WTC11 (cell line): ENCODE results near the gene ESM1.

Experiments
- ATF3 ChIP-seq: sonication (generic); formaldehyde crosslinking; conservative IDR thresholded peaks from 2 replicates; pipeline ENCODE4 v1.8.1; 2022; ENCODE audit warnings: mild to moderate bottlenecking, missing genetic modification reagents
- CBFB ChIP-seq: sonication (generic); formaldehyde crosslinking; IDR thresholded peaks from 2 replicates; pipeline ENCODE4 v1.8.1; 2022; ENCODE audit warnings: mild to moderate bottlenecking, low read depth, missing genetic modification reagents
- CREM ChIP-seq: sonication (generic); formaldehyde crosslinking; IDR thresholded peaks from 2 replicates; pipeline ENCODE4 v1.8.1; 2022; ENCODE audit warnings: mild to moderate bottlenecking, missing genetic modification reagents, moderate library complexity
- E2F1 ChIP-seq: sonication (generic); formaldehyde crosslinking; IDR thresholded peaks from 2 replicates; pipeline ENCODE4 v1.8.0; 2022; ENCODE audit warnings: mild to moderate bottlenecking, missing genetic modification reagents
- FOXK1 ChIP-seq: sonication (generic); formaldehyde crosslinking; IDR thresholded peaks from 2 replicates; pipeline ENCODE4 v1.8.0; 2022; ENCODE audit warnings: mild to moderate bottlenecking, moderate library complexity, missing genetic modification reagents
- JUN ChIP-seq: sonication (generic); formaldehyde crosslinking; IDR thresholded peaks from 2 replicates; pipeline ENCODE4 v1.8.0; 2023; ENCODE audit warnings: mild to moderate bottlenecking, missing genetic modification reagents
- KAT7 ChIP-seq: sonication (generic); formaldehyde crosslinking; IDR thresholded peaks from 2 replicates; pipeline ENCODE4 v1.8.1; 2023; ENCODE audit warnings: missing genetic modification reagents, mild to moderate bottlenecking, borderline replicate concordance
- NR1H2 ChIP-seq: sonication (generic); formaldehyde crosslinking; IDR thresholded peaks from 2 replicates; pipeline ENCODE4 v1.9.0; 2021; ENCODE audit warnings: mild to moderate bottlenecking, moderate library complexity, missing genetic modification reagents
- NR2C2 ChIP-seq: sonication (generic); formaldehyde crosslinking; IDR thresholded peaks from 2 replicates; pipeline ENCODE4 v1.8.0; 2022; ENCODE audit warnings: mild to moderate bottlenecking, missing genetic modification reagents
- TCF7 ChIP-seq: sonication (generic); formaldehyde crosslinking; IDR thresholded peaks from 2 replicates; pipeline ENCODE4 v1.8.0; 2022; ENCODE audit warnings: mild to moderate bottlenecking, low read depth, missing genetic modification reagents, moderate library complexity
- TF ChIP-seq, protein P1 (sequence below): fragments of 200-600 bp; IDR thresholded peaks from 2 replicates; pipeline ENCODE4 v1.8.0; 2022; ENCODE audit warnings: antibody characterized with exemption
- TF ChIP-seq, protein P2 (sequence below): sonication (generic); formaldehyde crosslinking; IDR thresholded peaks from 2 replicates; pipeline ENCODE4 v1.8.0; 2022; ENCODE audit warnings: mild to moderate bottlenecking, missing genetic modification reagents
- TF ChIP-seq, protein P3 (sequence below): sonication (generic); formaldehyde crosslinking; IDR thresholded peaks from 2 replicates; pipeline ENCODE4 v1.8.1; 2023; ENCODE audit warnings: mild to moderate bottlenecking, missing genetic modification reagents

DNA sequence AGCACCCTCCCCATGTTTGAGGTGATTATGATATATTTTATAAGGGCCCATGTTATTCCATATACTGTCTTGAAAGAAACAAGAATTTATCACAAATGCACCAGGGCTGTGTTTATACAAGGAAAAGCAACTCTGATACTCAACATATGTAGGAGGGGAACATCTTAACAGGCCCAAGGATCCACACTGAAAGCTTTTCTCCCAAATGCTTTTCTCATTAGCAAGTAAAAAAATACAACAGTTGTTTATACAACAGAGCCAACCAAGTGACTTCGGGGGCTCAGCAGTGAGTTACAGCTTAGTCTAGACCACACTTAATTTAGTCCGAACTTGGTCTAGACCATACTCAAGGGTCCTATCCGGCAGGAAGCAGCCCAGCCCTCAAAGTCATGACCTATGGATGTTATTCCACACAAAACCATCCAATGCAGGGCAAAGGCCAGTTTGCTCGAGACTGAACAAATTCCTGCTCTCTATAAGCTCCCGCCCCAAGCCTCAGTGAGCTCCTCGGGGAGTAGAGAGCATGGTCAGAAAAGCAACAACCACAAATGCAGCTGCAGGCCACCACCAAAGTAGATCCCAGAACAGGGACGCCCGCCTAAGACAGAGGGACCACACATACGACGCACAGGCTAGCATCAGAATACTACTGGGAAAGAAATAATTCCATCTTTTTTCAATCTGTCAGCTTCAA, 45.4 kb upstream of the ESM1 start:
- TF ChIP-seq JUN (CRISPR knock-in tag) (no peak), ATF3 (CRISPR knock-in tag) (no peak), CBFB (no peak), CREM (CRISPR knock-in tag) (no peak), E2F1 (no peak), TCF7 (CRISPR knock-in tag) (no peak), KAT7 (no peak), NR2C2 (CRISPR knock-in tag) (no peak), NR1H2 (CRISPR knock-in tag) (no peak), FOXK1 (CRISPR knock-in tag) (no peak)
- TF ChIP-seq, protein P1, sequence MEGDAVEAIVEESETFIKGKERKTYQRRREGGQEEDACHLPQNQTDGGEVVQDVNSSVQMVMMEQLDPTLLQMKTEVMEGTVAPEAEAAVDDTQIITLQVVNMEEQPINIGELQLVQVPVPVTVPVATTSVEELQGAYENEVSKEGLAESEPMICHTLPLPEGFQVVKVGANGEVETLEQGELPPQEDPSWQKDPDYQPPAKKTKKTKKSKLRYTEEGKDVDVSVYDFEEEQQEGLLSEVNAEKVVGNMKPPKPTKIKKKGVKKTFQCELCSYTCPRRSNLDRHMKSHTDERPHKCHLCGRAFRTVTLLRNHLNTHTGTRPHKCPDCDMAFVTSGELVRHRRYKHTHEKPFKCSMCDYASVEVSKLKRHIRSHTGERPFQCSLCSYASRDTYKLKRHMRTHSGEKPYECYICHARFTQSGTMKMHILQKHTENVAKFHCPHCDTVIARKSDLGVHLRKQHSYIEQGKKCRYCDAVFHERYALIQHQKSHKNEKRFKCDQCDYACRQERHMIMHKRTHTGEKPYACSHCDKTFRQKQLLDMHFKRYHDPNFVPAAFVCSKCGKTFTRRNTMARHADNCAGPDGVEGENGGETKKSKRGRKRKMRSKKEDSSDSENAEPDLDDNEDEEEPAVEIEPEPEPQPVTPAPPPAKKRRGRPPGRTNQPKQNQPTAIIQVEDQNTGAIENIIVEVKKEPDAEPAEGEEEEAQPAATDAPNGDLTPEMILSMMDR: no peak
- TF ChIP-seq, protein P2, sequence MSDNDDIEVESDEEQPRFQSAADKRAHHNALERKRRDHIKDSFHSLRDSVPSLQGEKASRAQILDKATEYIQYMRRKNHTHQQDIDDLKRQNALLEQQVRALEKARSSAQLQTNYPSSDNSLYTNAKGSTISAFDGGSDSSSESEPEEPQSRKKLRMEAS (CRISPR knock-in tag): no peak
- TF ChIP-seq, protein P3, sequence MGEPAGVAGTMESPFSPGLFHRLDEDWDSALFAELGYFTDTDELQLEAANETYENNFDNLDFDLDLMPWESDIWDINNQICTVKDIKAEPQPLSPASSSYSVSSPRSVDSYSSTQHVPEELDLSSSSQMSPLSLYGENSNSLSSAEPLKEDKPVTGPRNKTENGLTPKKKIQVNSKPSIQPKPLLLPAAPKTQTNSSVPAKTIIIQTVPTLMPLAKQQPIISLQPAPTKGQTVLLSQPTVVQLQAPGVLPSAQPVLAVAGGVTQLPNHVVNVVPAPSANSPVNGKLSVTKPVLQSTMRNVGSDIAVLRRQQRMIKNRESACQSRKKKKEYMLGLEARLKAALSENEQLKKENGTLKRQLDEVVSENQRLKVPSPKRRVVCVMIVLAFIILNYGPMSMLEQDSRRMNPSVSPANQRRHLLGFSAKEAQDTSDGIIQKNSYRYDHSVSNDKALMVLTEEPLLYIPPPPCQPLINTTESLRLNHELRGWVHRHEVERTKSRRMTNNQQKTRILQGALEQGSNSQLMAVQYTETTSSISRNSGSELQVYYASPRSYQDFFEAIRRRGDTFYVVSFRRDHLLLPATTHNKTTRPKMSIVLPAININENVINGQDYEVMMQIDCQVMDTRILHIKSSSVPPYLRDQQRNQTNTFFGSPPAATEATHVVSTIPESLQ: no peak
